Epithelial cell of esophagus (primary cell): Measurements from ENCODE around the gene VDAC2.

Source experiments
- DNase-seq: peaks from one replicate; pipeline ENCODE4 v3.0.0; 2010; ENCODE audit warnings: low read depth
- H3K4me3 ChIP-seq: 2 replicates; pipeline ENCODE4 v1.5.1; 2011; ENCODE audit warnings: mild to moderate bottlenecking, low read length, control low read depth
- CTCF ChIP-seq: IDR thresholded peaks from 2 replicates; pipeline ENCODE4 v1.5.1; 2011; ENCODE audit warnings: low read depth, mild to moderate bottlenecking, low read length, control low read depth, inconsistent platforms; ENCODE audit not compliant: insufficient read depth; ENCODE audit errors: missing control alignments

Gene VDAC2

GRCh38 chr10:75238182-75239095 is 27.8 kb downstream of the VDAC2 start:
- H3K4me3 ChIP-seq, result no peak overlapping the region
- no peak for TF ChIP-seq CTCF
- no peak for DNase-seq

- TF ChIP-seq CTCF, result no peak
- DNase-seq, result no peak
- H3K4me3 ChIP-seq, result no peak overlapping the region
Observed at GRCh38 chr10:75239096-75239790, 28.6 kb downstream of the VDAC2 start.

- TF ChIP-seq CTCF, result no peak
- no peak overlapping the region for H3K4me3 ChIP-seq
- DNase-seq, result no peak
Observed at GRCh38 chr10:75240329-75241076, 29.9 kb downstream of the VDAC2 start.

GRCh38 chr10:75243426-75243825 is 32.8 kb downstream of the VDAC2 start:
- peak; percentile 57 for DNase-seq
- H3K4me3 ChIP-seq, result no peak overlapping the region
- TF ChIP-seq CTCF, result no peak

GRCh38 chr10:75244487-75245353 is 34.1 kb downstream of the VDAC2 start:
- no peak for TF ChIP-seq CTCF
- DNase-seq, result peak; percentile 47
- no peak overlapping the region for H3K4me3 ChIP-seq
